Stimulated activated CD4-positive, alpha-beta T cell treated with anti-CD3 and anti-CD28 coated beads, Interleukin-4, amount 100 ng/mL, for 48 hours (primary cell): ENCODE data around the gene GPR39.

Experiments used
- DNase-seq, 2 donors: peaks; one replicate each; pipeline ENCODE4 v3.0.0-alpha.2; 2020; ENCODE audit warnings: low read depth in 2 of 2

Gene GPR39

GRCh38 chr2:132642415-132642814 lies 225.8 kb downstream of the GPR39 start:
- DNase-seq: no peak

DNA sequence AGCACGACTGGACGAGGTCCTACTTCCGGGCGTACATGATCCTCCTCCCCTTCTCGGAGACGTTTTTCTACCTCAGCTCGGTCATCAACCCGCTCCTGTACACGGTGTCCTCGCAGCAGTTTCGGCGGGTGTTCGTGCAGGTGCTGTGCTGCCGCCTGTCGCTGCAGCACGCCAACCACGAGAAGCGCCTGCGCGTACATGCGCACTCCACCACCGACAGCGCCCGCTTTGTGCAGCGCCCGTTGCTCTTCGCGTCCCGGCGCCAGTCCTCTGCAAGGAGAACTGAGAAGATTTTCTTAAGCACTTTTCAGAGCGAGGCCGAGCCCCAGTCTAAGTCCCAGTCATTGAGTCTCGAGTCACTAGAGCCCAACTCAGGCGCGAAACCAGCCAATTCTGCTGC lies 228.6 kb downstream of the GPR39 start:
- no peak for DNase-seq

DNA sequence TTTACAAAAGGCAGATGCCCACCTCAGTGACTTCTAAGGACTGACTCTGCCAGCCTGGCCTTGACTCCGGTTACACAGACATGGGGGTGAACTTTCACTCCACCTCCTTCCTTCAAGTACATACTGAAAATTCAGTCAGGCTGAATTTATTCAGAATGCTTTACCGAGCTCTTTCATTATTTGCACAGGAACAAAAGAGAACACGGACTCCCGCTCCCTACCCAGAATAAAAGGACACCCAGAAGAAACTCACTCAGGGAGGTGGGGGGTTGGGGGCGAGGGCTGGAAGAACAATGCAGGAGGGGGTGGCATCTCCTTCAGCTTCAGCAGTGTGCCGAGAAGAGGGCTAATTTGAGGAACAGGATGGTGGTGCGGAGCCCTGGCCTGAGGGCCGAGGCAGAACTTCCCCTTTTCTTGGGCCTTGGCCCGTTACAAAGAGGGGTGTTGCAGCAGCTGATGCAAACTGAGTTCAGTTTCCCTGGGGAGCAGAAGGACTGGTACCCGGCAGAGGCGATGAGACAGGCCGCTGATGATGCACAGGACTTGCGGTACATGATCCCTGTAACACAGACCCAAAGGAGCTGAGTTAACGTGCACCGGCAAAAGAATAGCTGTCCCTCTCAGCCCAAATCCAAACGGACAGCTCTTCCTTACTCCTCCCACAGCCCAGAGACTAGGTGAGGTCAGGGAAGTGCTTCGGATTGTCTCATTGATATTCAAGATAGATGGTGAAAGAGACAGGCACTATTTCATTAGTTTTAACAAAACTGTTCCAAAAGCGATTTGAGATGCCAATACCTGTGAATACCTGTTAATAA lies 229.3 kb downstream of the GPR39 start:
- DNase-seq: no peak

- no peak for DNase-seq
These were observed 230.0 kb downstream of the GPR39 start for GRCh38 chr2:132646540-132647108.

GRCh38 chr2:132651115-132652045 lies 234.8 kb downstream of the GPR39 start:
- no peak for DNase-seq

DNA sequence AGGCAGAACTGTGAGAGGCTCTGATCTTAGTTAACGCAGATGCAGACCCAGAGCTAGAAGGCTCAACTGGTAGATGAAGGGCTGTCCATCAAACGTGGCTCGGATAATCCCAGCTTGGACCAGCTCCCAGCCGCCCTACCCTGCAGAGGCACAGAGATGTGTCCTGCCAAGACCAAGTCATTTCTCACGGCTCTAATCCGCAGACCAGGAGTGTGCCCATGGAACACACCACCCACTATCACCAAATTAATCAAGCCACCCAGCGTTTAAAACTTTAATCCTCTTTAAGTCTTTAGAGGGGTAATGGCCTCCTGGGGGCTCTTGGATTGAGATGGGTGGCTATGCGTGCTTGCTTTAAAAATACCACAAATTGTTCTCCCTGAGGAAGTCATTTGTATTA lies 235.9 kb downstream of the GPR39 start:
- no peak for DNase-seq

GRCh38 chr2:132654335-132654734 lies 237.7 kb downstream of the GPR39 start:
- DNase-seq: no peak

DNA sequence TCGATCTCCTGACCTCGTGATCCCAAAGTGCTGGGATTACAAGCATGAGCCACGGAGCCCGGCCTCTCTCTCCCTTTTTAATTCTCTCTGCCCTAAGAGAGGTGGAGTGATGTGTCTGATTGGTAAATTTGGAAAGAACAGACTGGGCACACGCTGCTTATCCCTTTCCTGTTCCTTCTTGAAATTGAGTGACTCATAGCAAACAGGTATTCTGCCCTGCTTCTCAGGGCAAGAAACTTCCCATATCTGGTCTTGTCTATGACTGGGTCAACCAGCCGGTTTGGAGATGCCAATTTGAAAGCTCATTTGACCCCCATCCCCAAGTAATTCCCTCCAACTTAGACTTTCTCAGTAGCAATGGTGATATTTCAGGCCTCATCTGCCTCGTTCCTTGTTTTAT lies 238.4 kb downstream of the GPR39 start:
- DNase-seq: no peak

- no peak for DNase-seq
These were observed 239.8 kb downstream of the GPR39 start for GRCh38 chr2:132656266-132656975.

DNA sequence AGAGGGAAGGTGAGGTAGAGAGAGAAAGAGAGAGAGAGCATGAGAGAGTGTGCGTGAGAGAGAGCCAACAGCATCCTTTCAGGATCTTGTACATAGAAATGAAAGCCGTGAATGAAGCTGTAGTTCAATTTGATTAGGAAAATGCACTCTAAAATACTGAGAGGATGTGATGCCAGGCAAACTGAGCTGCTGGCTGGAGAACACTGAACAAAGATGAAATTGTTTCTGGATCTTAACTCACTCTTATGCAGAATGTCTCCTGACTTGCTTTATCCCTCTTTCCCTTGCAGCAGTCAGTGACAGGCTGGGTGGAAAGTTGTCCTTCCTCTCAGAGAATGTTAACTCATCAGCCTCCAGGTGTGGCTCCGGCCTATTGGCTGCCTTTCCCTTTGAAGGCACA lies 242.7 kb downstream of the GPR39 start:
- DNase-seq: no peak

- DNase-seq: no peak
These were observed 246.1 kb downstream of the GPR39 start for GRCh38 chr2:132662732-132663131.

- no peak for DNase-seq
These were observed 247.5 kb downstream of the GPR39 start for GRCh38 chr2:132664096-132664495.

DNA sequence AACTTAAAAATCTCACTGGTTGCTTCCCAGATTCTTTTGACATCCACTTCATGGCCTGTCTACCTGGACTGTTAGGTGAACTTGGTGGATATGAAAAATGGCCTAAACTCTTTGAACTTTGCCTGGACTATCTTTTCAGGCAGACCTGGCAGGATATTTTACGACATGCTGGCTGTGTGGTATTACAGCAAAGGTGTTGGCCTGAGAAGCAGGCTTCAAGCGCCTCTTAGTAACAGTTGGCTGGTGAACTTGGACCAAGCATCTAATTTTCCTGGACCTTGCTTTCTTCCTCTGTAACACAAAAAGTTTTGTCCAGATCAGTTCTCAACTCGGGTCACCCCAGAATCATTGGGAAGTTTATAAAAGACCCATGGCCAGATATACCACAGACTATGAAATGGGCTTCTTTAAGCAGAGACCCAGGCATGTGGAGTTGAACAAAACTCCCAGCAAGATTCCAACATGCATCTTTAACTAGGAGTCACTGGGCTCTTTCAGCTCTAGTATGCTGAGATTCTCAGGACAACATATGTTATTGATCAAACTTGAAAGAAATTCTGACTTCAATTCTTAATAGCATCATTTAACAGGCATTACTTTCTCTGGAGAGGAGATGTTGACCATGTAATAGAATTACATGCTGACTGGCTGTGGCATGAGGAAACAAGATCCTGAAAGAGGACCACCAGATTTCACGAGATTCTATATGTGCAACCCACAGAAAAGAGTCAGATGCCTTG lies 249.0 kb downstream of the GPR39 start:
- DNase-seq: no peak

DNA sequence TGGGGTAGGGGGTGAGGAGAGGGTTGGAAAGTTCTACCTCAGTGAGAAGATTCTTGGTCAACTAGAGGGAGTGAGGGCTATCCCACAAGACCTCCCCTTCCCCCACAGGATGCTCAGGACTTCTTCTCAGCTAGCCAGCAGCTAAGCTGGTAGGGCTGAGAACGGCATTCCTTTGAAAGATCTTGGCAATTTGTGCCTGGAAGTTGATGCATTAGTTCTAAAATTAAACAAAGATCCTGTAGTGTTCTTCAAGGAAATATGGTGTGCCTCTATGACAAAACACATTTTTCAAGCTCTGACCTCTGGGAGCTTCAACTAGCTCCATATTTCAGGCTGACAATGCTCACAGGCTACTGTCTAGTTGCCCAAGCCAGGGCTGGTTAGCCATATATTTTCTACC lies 251.1 kb downstream of the GPR39 start:
- DNase-seq: no peak

- DNase-seq: no peak
These were observed 251.7 kb downstream of the GPR39 start for GRCh38 chr2:132668189-132668823.

GRCh38 chr2:132668987-132669907 lies 252.6 kb downstream of the GPR39 start:
- no peak for DNase-seq

GRCh38 chr2:132669908-132670495 lies 253.4 kb downstream of the GPR39 start, which contains the start of gene LYPD1:
LYPD1 (minus strand) TSS chr2:132670205; CDS start chr2:132669932, 273 bp downstream.
- DNase-seq: no peak

DNA sequence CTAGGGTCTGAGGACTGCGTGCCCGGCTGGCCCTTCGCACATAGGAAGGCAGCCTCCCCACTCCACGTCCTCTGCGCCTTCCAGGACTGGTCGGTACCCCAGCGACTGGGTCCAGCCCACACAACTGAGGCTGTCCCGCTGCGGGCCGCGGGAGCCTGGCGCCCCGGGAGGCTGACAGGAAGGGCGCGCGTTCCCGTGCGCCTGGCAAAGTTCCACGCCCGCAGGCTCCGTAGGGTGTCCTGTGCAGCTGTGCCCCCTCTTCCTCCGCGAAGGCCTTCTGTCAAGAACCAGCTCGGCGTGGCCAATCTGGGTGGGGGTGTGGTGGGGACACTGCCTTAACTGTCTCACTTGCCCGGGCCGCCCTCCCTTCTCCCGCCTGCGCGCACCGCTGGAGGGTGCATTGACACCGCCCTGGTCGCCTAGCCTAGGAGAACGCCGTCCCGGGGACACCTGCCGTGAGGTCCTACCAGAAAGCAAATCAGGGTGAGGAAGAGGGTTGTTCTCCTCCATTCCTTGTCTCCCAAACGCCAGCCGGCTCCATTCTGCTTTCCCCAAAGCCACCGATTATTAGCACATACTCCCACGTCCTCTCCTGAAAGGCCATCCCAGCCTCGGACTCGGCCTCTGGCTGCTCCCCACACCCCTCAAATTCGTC lies 254.0 kb downstream of the GPR39 start:
- no peak for DNase-seq
